Natural killer cell (primary cell): ENCODE results near the gene CEP76. TPM values are rescaled to one million over a fixed set of nuclear protein-coding genes. Genes with fewer than 3 reads are reported as not detected.
"Not testable (repeated sequence)": the region's sequence is repeated elsewhere in the genome, so short reads cannot be mapped to it uniquely, and the experiment has no call there.

ENCODE experiments used
- ATAC-seq, 3 donors: fragments of 150-1000 bp in 2 of 3; fragments of 200-7000 bp in 1 of 3; cut with Tn5 transposase; 1 replicate in 1 of 3; 2 replicates in 2 of 3; pipeline ENCODE4 v1.10.0; 2021; ENCODE audit warnings: mild to moderate bottlenecking in 2 of 3, moderate library complexity in 2 of 3
- DNase-seq, 2 donors: peaks; one replicate each; pipeline versions ENCODE4 v3.0.0 to v3.0.0-alpha.2; 2013 to 2021; ENCODE audit warnings: mixed read lengths in 1 of 2
- H3K27ac ChIP-seq: one replicate; pipeline ENCODE4 v1.5.1; 2013; ENCODE audit warnings: mild to moderate bottlenecking, low read length
- H3K27me3 ChIP-seq: one replicate; pipeline ENCODE4 v1.6.1; 2013; ENCODE audit warnings: low read length; ENCODE audit not compliant: control insufficient read depth, insufficient read depth
- H3K36me3 ChIP-seq: one replicate; pipeline ENCODE4 v1.6.1; 2013; ENCODE audit warnings: low read length; ENCODE audit not compliant: control insufficient read depth, insufficient read depth
- H3K4me1 ChIP-seq: one replicate; pipeline ENCODE4 v1.6.1; 2013; ENCODE audit warnings: low read length; ENCODE audit not compliant: control insufficient read depth, insufficient read depth
- H3K4me3 ChIP-seq: one replicate; pipeline ENCODE4 v1.5.1; 2013; ENCODE audit warnings: low read length
- H3K9me3 ChIP-seq: one replicate; pipeline ENCODE4 v1.6.1; 2013; ENCODE audit warnings: low read length; ENCODE audit not compliant: control insufficient read depth, insufficient read depth
- H3K27ac Mint-ChIP-seq, 2 donors: one replicate each; pipeline ENCODE4 v1.8.0; 2022; ENCODE audit warnings: mild to moderate bottlenecking in 2 of 2, mixed read lengths in 2 of 2, moderate library complexity in 1 of 2
- H3K27me3 Mint-ChIP-seq, 2 donors: one replicate each; pipeline ENCODE4 v1.8.0; 2022; ENCODE audit warnings: low read depth in 2 of 2, mixed read lengths in 2 of 2
- H3K36me3 Mint-ChIP-seq: one replicate; pipeline ENCODE4 v1.8.0; 2022; ENCODE audit warnings: mixed read lengths
- H3K4me1 Mint-ChIP-seq, 2 donors: one replicate each; pipeline ENCODE4 v1.8.0; 2022; ENCODE audit warnings: mixed read lengths in 2 of 2
- H3K4me3 Mint-ChIP-seq: one replicate; pipeline ENCODE4 v1.8.0; 2022; ENCODE audit warnings: mild to moderate bottlenecking, moderate library complexity, mixed read lengths
- H3K9me3 Mint-ChIP-seq, 2 donors: one replicate each; pipeline ENCODE4 v1.8.0; 2022; ENCODE audit warnings: mixed read lengths in 2 of 2
- WGBS: methylation state at CpG from one replicate; pipeline ENCODE4 v1.1.7; 2013; ENCODE audit warnings: missing lambda C conversion rate; ENCODE audit not compliant: insufficient coverage; 5-methylcytosine and 5-hydroxymethylcytosine counted together
- intact Hi-C: fragments of 100-400 bp; cut with micrococcal nuclease; formaldehyde crosslinking; loops from one replicate; pipeline ENCODE4 v1.14.2; 2022
- total RNA-seq, 4 donors: library from RNA; stranded (reverse); fragments of 120-200 nt in 1 of 4; gene quantifications; one replicate each; pipeline versions ENCODE4 v1.2.3 to v1.2.4, GENCODE V29; 2013 to 2022
- TF ChIP-seq, protein P1 (sequence below): fragments of 200-600 bp; IDR thresholded peaks from one replicate; pipeline ENCODE4 v1.8.0; 2022; ENCODE audit warnings: antibody characterized with exemption

Gene CEP76
- total RNA-seq, 3 donors from 2014 or later (not counting 1 experiment from before 2014, with no cell fraction given) = 6.4 to 9.8 (median 8.8) TPM

GRCh38 chr18:12628706-12629702, 73.5 kb downstream of the CEP76 start:
- H3K27me3 Mint-ChIP-seq = no peaks in the 10 kb centered on the region
- H3K9me3 Mint-ChIP-seq = no peaks in the 10 kb centered on the region
- H3K4me1 Mint-ChIP-seq = no peaks in the 10 kb centered on the region
- Histone ChIP-seq H3K9me3 (no peaks in the 10 kb centered on the region), H3K36me3 (no peaks in the 10 kb centered on the region), H3K4me3 (no peak overlapping the region), H3K27me3 (no peaks in the 10 kb centered on the region), H3K27ac (no peak overlapping the region), H3K4me1 (no peaks in the 10 kb centered on the region)
- H3K36me3 Mint-ChIP-seq = no peaks in the 10 kb centered on the region
- H3K4me3 Mint-ChIP-seq = no peak overlapping the region
- ATAC-seq (no peak), DNase-seq (no peak)
- intact Hi-C loops = no loop called here
- WGBS = 77% methylated on average over 3 of the region's 4 CpGs
- TF ChIP-seq, protein P1, sequence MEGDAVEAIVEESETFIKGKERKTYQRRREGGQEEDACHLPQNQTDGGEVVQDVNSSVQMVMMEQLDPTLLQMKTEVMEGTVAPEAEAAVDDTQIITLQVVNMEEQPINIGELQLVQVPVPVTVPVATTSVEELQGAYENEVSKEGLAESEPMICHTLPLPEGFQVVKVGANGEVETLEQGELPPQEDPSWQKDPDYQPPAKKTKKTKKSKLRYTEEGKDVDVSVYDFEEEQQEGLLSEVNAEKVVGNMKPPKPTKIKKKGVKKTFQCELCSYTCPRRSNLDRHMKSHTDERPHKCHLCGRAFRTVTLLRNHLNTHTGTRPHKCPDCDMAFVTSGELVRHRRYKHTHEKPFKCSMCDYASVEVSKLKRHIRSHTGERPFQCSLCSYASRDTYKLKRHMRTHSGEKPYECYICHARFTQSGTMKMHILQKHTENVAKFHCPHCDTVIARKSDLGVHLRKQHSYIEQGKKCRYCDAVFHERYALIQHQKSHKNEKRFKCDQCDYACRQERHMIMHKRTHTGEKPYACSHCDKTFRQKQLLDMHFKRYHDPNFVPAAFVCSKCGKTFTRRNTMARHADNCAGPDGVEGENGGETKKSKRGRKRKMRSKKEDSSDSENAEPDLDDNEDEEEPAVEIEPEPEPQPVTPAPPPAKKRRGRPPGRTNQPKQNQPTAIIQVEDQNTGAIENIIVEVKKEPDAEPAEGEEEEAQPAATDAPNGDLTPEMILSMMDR = no peak
- H3K27ac Mint-ChIP-seq = no peak overlapping the region

- intact Hi-C loops, H3K4me1 ChIP-seq, H3K4me3 ChIP-seq, H3K27me3 Mint-ChIP-seq, DNase-seq, H3K36me3 ChIP-seq, H3K9me3 ChIP-seq, H3K36me3 Mint-ChIP-seq, H3K27me3 ChIP-seq, H3K4me3 Mint-ChIP-seq, H3K27ac ChIP-seq, H3K27ac Mint-ChIP-seq, ATAC-seq, H3K4me1 Mint-ChIP-seq, H3K9me3 Mint-ChIP-seq: not testable (repeated sequence)
- 85% methylated on average over 2 of the region's 3 CpGs for WGBS
Measured at GRCh38 chr18:12627199-12627598, 75.3 kb downstream of the CEP76 start.

GRCh38 chr18:12625241-12625640, 77.3 kb downstream of the CEP76 start:
- DNase-seq (no peak), ATAC-seq (no peak)
- Histone ChIP-seq H3K36me3 (no peaks in the 10 kb centered on the region), H3K9me3 (no peaks in the 10 kb centered on the region), H3K27ac (no peak overlapping the region), H3K4me3 (no peak overlapping the region), H3K27me3 (no peaks in the 10 kb centered on the region), H3K4me1 (no peaks in the 10 kb centered on the region)
- intact Hi-C loops = no loop called here
- Mint-ChIP-seq H3K27me3 (peaks cover 0 to 3% of the 10 kb centered on the region in 2 donors), H3K4me1 (no peaks in the 10 kb centered on the region), H3K36me3 (no peaks in the 10 kb centered on the region), H3K27ac (no peak overlapping the region), H3K9me3 (no peaks in the 10 kb centered on the region), H3K4me3 (no peak overlapping the region)
- WGBS = 93% methylated on average over 3 of the region's 4 CpGs
- TF ChIP-seq, protein P1 = no peak

Other genes with a start within 250 kb of the CEP76 start
- gene SPIRE1, start 44.6 kb downstream of the CEP76 start, total RNA-seq = 1 to 10 TPM; 4.8 to 6.7 (median 5.4) TPM
- gene PSMG2, start 319 bp upstream of the CEP76 start, total RNA-seq = 10 to 100 TPM; 56.7 to 63.4 (median 62.8) TPM
- gene PTPN2, start 181.5 kb upstream of the CEP76 start, total RNA-seq = 100 to 1,000 TPM; 110 to 115 (median 112) TPM
- gene SEH1L, start 245.3 kb upstream of the CEP76 start, total RNA-seq = 10 to 100 TPM; 24.5 to 28.4 (median 26.5) TPM